H9 (cell line): ENCODE results near the gene CEACAM4. TPM values are rescaled to one million over a fixed set of nuclear protein-coding genes. Genes with fewer than 3 reads are reported as not detected.

Source experiments
- DNase-seq: peaks from one replicate; pipeline ENCODE4 v3.0.0-alpha.2; 2017
- H2AFZ ChIP-seq: one replicate; pipeline ENCODE4 v1.6.1; 2013; ENCODE audit warnings: mild to moderate bottlenecking, low read length, control low read depth, moderate library complexity
- H2AK5ac ChIP-seq: 2 replicates; pipeline ENCODE4 v1.6.1; 2013; ENCODE audit warnings: low read length, control low read depth, mixed read lengths; ENCODE audit not compliant: insufficient read length
- H2BK120ac ChIP-seq: one replicate; pipeline ENCODE4 v1.6.1; 2013; ENCODE audit warnings: low read depth, mild to moderate bottlenecking, low read length, control low read depth, inconsistent platforms; ENCODE audit not compliant: poor library complexity, severe bottlenecking
- H2BK12ac ChIP-seq: 2 replicates; pipeline ENCODE4 v1.6.1; 2013; ENCODE audit warnings: low read length, control low read depth, mixed read lengths, low read depth; ENCODE audit not compliant: insufficient read length
- H2BK15ac ChIP-seq: 2 replicates; pipeline ENCODE4 v1.6.1; 2013; ENCODE audit warnings: low read depth, low read length, control low read depth
- H2BK20ac ChIP-seq: one replicate; pipeline ENCODE4 v1.6.1; 2013; ENCODE audit warnings: low read depth, mild to moderate bottlenecking, low read length, control low read depth, inconsistent platforms; ENCODE audit not compliant: poor library complexity, severe bottlenecking
- H2BK5ac ChIP-seq: 2 replicates; pipeline ENCODE4 v1.6.1; 2013; ENCODE audit warnings: low read length, control low read depth, mixed read lengths; ENCODE audit not compliant: insufficient read length
- H3K14ac ChIP-seq: 2 replicates; pipeline ENCODE4 v1.6.1; 2013; ENCODE audit warnings: low read length, control low read depth; ENCODE audit not compliant: insufficient read depth
- H3K18ac ChIP-seq: 2 replicates; pipeline ENCODE4 v1.6.1; 2013; ENCODE audit warnings: low read depth, mild to moderate bottlenecking, mixed read lengths, low read length, control low read depth; ENCODE audit not compliant: insufficient read length
- H3K23ac ChIP-seq: 2 replicates; pipeline ENCODE4 v1.6.1; 2013; ENCODE audit warnings: low read length, control low read depth, mixed read lengths, low read depth; ENCODE audit not compliant: insufficient read length
- H3K23me2 ChIP-seq: 2 replicates; pipeline ENCODE4 v1.6.1; 2013; ENCODE audit warnings: low read depth, mild to moderate bottlenecking, mixed read lengths, low read length, control low read depth; ENCODE audit not compliant: insufficient read length, poor library complexity, severe bottlenecking
- H3K27ac ChIP-seq: 2 replicates; pipeline ENCODE4 v1.5.1; 2013; ENCODE audit warnings: low read length, control low read depth, mixed read lengths, low read depth; ENCODE audit not compliant: insufficient read length
- H3K27me3 ChIP-seq: 2 replicates; pipeline ENCODE4 v1.6.1; 2013; ENCODE audit warnings: low read length, control low read depth, inconsistent platforms; ENCODE audit not compliant: insufficient read depth
- H3K4ac ChIP-seq: 2 replicates; pipeline ENCODE4 v1.6.1; 2013; ENCODE audit warnings: low read depth, mild to moderate bottlenecking, control low read depth, inconsistent platforms, low read length, moderate library complexity
- H3K4me1 ChIP-seq: 2 replicates; pipeline ENCODE4 v1.6.1; 2013; ENCODE audit warnings: low read length, control low read depth, inconsistent platforms; ENCODE audit not compliant: insufficient read depth
- H3K4me2 ChIP-seq: 2 replicates; pipeline ENCODE4 v1.6.1; 2013; ENCODE audit warnings: low read length, control low read depth, mixed read lengths; ENCODE audit not compliant: insufficient read length, insufficient read depth
- H3K56ac ChIP-seq: 2 replicates; pipeline ENCODE4 v1.6.1; 2013; ENCODE audit warnings: low read depth, mild to moderate bottlenecking, mixed read lengths, low read length, control low read depth; ENCODE audit not compliant: insufficient read length
- H3K79me1 ChIP-seq: 2 replicates; pipeline ENCODE4 v1.6.1; 2013; ENCODE audit warnings: low read depth, mild to moderate bottlenecking, moderate library complexity, low read length, control low read depth, inconsistent platforms; ENCODE audit not compliant: insufficient read depth, poor library complexity, severe bottlenecking
- H3K79me2 ChIP-seq: 2 replicates; pipeline ENCODE4 v1.6.1; 2013; ENCODE audit warnings: low read length, control low read depth, inconsistent platforms; ENCODE audit not compliant: insufficient read depth
- H3K9ac ChIP-seq: 2 replicates; pipeline ENCODE4 v1.6.1; 2013; ENCODE audit warnings: low read length, control low read depth, mixed read lengths; ENCODE audit not compliant: insufficient read length; ENCODE audit errors: extremely low read depth
- H3K9me3 ChIP-seq: one replicate; pipeline ENCODE4 v1.6.1; 2013; ENCODE audit warnings: low read depth, low read length, inconsistent platforms; ENCODE audit not compliant: control insufficient read depth
- H3T11ph ChIP-seq: one replicate; pipeline ENCODE4 v1.6.1; 2013; ENCODE audit warnings: mild to moderate bottlenecking, low read length, control low read depth, inconsistent platforms
- H4K20me1 ChIP-seq: one replicate; pipeline ENCODE4 v1.6.1; 2013; ENCODE audit not compliant: control insufficient read depth, insufficient read length, insufficient read depth
- H4K5ac ChIP-seq: 2 replicates; pipeline ENCODE4 v1.6.1; 2013; ENCODE audit warnings: low read depth, mild to moderate bottlenecking, mixed read lengths, low read length, control low read depth; ENCODE audit not compliant: insufficient read length
- H4K8ac ChIP-seq: replicated peaks from 2 replicates; pipeline ENCODE4 v1.6.1; 2013; ENCODE audit warnings: low read length, control low read depth, mixed read lengths, low read depth; ENCODE audit not compliant: insufficient read length
- H4K91ac ChIP-seq: 2 replicates; pipeline ENCODE4 v1.6.1; 2013; ENCODE audit warnings: low read depth, mild to moderate bottlenecking, moderate library complexity, mixed read lengths, low read length, control low read depth; ENCODE audit not compliant: insufficient read length
- H3K27ac Mint-ChIP-seq, 3 experiments: 2 replicates in 2 of 3; 3 replicates in 1 of 3; pipeline ENCODE4 v1.8.0; 2020 to 2021; ENCODE audit warnings: mixed read lengths in 3 of 3, mild to moderate bottlenecking in 1 of 3, moderate library complexity in 1 of 3
- H3K27me3 Mint-ChIP-seq: 2 replicates; pipeline ENCODE4 v1.8.0; 2021; ENCODE audit warnings: low read depth, mild to moderate bottlenecking, moderate library complexity, mixed read lengths
- H3K36me3 Mint-ChIP-seq, 3 experiments: 2 replicates in 2 of 3; 3 replicates in 1 of 3; pipeline ENCODE4 v1.8.0; 2020 to 2021; ENCODE audit warnings: low read depth in 3 of 3, mixed read lengths in 3 of 3; ENCODE audit not compliant: insufficient read depth in 1 of 3
- H3K4me1 Mint-ChIP-seq, 2 experiments: 2 replicates each; pipeline ENCODE4 v1.8.0; 2020; ENCODE audit warnings: mixed read lengths in 2 of 2
- H3K4me3 Mint-ChIP-seq, 2 experiments: 2 replicates in 1 of 2; 3 replicates in 1 of 2; pipeline ENCODE4 v1.8.0; 2020 to 2021; ENCODE audit warnings: mild to moderate bottlenecking in 2 of 2, mixed read lengths in 2 of 2, moderate library complexity in 1 of 2
- H3K9me3 Mint-ChIP-seq, 2 experiments: 2 replicates in 1 of 2; 3 replicates in 1 of 2; pipeline ENCODE4 v1.8.0; 2020; ENCODE audit warnings: mild to moderate bottlenecking in 2 of 2, mixed read lengths in 2 of 2, moderate library complexity in 1 of 2
- CTCF ChIP-seq: fragments of 200-600 bp; sonication (generic); conservative IDR thresholded peaks from 3 replicates; pipeline ENCODE4 v1.8.0; 2021; ENCODE audit warnings: antibody characterized with exemption, mild to moderate bottlenecking
- whole genome bisulfite sequencing: extraction: QIAGEN DNeasy Blood & Tissue Kit; methylation state at CpG from one replicate; pipeline ENCODE4 v1.1.7; 2013; ENCODE audit warnings: missing lambda C conversion rate, low lambda C conversion rate, mixed read lengths; ENCODE audit not compliant: insufficient read length; ENCODE audit errors: extremely low coverage; 5-methylcytosine and 5-hydroxymethylcytosine counted together
- total RNA-seq: library from RNA; stranded (reverse); gene quantifications from 2 replicates; pipeline ENCODE4 v1.2.1, GENCODE V29; 2021

The CEACAM4 gene
- total RNA-seq, 1 experiment from 2014 or later = not detected

- Histone ChIP-seq H3K56ac (no peak overlapping the region), H3T11ph (no peak overlapping the region), H2BK5ac (no peak overlapping the region), H2BK12ac (no peak overlapping the region), H3K27me3 (no peaks in the 10 kb centered on the region), H2BK15ac (no peak overlapping the region), H3K23ac (no peak overlapping the region), H3K4me1 (no peaks in the 10 kb centered on the region), H3K27ac (no peak overlapping the region), H4K8ac (no peak overlapping the region), H3K4me2 (no peak overlapping the region), H3K14ac (no peak overlapping the region), H3K23me2 (no peaks in the 10 kb centered on the region), H4K91ac (no peak overlapping the region), H3K9ac (no peak overlapping the region), H2BK120ac (no peak overlapping the region), H2BK20ac (no peak overlapping the region), H2AFZ (no peak overlapping the region), H4K5ac (no peak overlapping the region), H2AK5ac (no peak overlapping the region), H3K4ac (no peak overlapping the region), H3K79me1 (no peaks in the 10 kb centered on the region), H4K20me1 (no peaks in the 10 kb centered on the region), H3K79me2 (no peaks in the 10 kb centered on the region), H3K9me3 (peaks cover 38% of the 10 kb centered on the region), H3K18ac (no peak overlapping the region)
- H3K27ac Mint-ChIP-seq = no peak overlapping the region
- H3K4me3 Mint-ChIP-seq = no peak overlapping the region
- no CpG with 5 or more reads among the region's 2 CpGs for WGBS
- H3K36me3 Mint-ChIP-seq = peaks cover under 1 to 38% (median 8%) of the 10 kb centered on the region in 3 experiments
- peaks cover 86 to 96% of the 10 kb centered on the region in 2 experiments for H3K9me3 Mint-ChIP-seq
- TF ChIP-seq CTCF = no peak
- H3K4me1 Mint-ChIP-seq = no peaks in the 10 kb centered on the region
- 0 out of 2 replicates have a peak, but pooled peaks cover 2% of the 10 kb centered on the region for H3K27me3 Mint-ChIP-seq
- no peak for DNase-seq
Observed at GRCh38 chr19:41577833-41578232, 49.0 kb downstream of the CEACAM4 start.
